HG03439 (cell line): ENCODE measurements around the gene CAMK2B.
"Not testable (repeated sequence)": the region's sequence is repeated elsewhere in the genome, so short reads cannot be mapped to it uniquely, and the experiment has no call there.

Source experiments
- ATAC-seq: cut with Tn5 transposase; IDR thresholded peaks from one replicate; pipeline ENCODE4 v1.9.1; 2021; ENCODE audit warnings: mild to moderate bottlenecking, moderate library complexity; ENCODE audit not compliant: unreplicated experiment

Gene CAMK2B

DNA sequence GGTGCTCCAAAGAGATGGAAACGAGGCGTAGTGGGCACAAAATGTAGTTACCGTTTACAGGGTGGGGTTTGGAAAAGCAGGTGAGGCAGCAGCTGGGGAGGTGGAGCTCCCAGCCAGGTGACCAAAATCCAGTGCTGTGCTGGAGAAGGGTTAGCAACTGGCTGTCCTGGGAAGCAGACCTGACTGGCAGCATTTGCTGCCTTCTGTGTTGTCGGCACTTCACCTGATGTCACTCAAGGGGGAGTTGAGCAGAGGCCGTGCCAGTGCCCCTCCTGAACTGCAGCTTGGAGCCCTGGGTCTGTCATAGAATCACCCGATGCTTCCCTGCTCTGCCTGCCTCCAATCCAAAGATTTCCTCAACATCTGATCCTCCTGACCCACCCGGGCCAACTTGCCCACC lies 148.9 kb downstream of the CAMK2B start:
- no peak for ATAC-seq

DNA sequence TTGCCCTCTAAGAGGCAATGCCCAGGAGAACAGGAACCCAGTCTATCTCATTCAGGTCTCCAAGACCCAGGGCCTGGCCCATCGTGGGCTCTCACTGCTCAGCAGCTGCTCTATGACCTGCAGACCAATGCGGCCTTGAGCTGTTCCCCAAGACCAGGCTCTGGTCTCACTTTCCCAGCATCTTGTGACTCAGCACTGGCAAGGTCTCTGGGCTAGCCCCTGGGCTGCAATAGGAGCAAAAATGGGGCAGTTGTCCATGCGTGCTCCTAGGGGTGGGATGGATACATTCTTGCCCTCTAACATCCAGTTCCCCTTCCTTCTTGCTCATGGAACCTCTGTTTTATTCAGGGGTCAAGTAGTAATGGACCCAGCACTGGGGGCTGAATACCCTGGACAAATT lies 149.7 kb downstream of the CAMK2B start:
- no peak for ATAC-seq

DNA sequence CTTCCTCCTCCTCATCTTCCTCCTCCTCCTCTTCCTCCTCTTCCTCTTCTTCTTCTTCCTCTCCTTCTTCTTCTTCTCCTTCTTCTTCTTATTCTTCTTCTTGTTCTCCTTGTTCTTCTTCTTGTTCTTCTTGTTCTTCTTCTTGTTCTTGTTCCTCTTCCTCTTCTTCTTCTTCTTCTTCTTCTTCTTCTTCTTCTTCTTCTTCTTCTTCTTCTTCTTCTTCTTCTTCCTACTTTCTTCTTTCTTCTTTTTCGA lies 150.8 kb downstream of the CAMK2B start:
- not testable (repeated sequence) for ATAC-seq

DNA sequence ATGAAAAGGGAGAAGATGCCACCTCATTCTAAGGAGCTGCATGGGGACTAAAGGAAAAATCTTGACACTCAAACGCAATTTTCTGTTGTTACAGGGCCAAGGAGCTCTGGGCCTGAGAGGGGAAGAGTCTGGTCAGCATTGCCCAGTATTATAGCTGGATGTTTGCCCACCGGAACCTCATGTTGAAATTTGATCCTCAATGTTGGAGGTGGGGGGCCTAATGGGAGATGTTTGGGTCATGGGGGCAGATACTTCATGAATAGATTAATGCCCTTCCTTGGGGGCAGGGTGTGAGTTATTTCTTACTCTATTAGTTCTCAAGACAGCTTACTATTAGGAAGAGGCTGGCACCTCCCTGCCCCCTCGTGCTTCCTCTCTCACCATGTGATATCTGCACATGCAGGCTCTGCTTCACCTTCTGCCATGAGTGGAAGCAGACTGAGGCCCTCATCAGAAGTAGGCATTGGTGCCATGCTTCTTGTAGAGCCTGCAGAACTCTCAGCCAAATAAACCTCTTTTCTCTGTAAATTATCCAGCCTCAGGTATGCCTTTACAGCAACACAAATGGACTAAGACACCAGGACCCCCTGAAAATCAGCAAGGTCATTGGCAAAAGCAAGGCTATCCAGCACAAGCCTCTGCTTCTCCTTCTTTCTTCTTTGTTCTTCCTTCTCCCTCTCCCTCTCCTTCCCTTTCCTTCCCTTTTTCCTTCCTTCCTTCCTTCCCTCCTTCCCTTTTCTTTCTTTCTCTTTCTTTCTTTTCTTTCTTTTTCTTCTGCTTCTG lies 151.3 kb downstream of the CAMK2B start:
- no peak for ATAC-seq

DNA sequence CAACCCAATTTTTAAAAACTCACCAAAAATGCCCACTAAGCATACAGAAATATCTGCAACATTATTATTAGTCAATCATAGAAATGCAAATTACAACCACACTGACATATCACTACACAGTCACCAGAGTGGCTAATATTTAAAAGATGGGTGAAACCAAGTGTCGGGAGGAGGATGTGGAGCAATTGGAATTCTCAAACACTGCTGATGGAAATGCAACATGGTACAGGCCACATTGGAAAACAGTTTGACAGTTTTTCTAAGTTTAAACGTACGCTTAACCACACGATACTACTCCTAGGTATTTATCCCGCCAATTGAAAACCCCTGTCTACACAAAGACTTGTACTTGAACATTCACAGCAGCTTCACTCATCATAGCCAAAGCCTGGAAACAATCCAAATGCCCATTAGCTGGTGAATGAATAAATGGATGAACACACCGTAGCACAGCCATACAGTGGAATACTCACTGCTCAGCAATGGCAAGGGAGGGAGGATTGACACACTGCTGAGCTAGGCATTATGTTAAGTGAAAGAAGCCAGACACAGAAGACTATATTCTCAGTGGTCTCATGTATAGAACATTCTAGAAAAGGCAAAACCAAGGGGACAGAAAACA lies 152.5 kb downstream of the CAMK2B start:
- ATAC-seq: no peak

DNA sequence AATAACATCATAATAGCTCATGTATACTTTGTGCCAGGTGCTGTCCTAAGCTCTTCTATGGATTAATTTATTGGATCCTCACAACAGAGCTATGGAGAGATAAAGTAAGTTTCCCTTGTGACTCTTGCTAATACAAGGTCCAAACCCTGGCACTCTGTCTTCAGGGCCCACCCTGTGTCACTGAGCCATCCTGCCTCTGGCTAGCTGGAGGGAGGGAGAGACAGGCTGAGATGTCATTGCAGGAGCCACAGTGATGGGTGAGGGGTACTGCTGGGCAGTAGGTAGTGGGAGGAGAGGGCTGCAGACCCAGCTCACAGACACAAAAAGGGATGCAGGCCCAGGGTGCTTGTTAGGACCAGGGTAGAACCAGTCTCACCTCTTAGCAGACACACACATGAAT lies 153.0 kb downstream of the CAMK2B start:
- no peak for ATAC-seq

DNA sequence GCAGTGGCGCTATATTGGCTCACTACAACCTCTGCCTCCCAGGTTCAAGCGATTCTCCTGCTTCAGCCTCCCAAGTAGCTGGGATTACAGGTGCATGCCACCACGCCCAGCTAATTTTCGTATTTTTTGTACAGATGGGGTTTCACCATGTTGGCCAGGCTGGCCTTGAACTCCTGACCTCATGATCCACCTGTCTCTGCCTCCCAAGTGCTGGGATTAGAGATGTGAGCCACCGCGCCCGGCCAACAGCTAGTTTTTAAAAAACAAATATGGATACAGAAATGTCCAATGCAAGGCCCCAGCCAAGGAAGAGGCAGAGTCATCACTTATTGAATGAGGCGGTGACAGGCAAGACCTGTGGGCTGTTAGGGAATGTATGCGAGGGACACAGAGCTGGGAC lies 153.5 kb downstream of the CAMK2B start:
- not testable (repeated sequence) for ATAC-seq

DNA sequence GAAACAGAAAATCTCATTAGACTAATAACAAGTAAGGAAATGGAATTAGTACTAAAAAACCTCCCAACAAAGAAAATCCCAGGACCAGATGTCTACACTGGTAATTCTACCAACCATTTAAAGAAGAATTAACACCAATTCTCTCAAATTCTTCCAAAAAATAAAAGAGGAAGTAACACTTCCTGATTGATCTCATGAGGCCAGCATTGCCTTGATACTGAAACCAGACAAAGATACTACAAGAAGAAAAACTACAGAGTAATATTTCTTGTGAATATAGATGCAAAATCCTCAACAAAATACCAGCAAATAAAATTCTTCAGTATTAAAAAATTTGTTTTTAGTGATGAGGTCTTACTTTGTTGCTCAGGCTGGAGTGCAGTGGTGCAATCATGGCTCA lies 157.5 kb downstream of the CAMK2B start:
- ATAC-seq: no peak
